ENCODE data around the gene CTCF. TPM values are rescaled to one million over a fixed set of nuclear protein-coding genes. Genes with fewer than 3 reads are reported as not detected.

CTCF gene
- total RNA-seq, 5 donors from 2014 or later (not counting 1 experiment from before 2014, with no cell fraction given) = 55.3 to 69.0 (median 64.0) TPM

DNA sequence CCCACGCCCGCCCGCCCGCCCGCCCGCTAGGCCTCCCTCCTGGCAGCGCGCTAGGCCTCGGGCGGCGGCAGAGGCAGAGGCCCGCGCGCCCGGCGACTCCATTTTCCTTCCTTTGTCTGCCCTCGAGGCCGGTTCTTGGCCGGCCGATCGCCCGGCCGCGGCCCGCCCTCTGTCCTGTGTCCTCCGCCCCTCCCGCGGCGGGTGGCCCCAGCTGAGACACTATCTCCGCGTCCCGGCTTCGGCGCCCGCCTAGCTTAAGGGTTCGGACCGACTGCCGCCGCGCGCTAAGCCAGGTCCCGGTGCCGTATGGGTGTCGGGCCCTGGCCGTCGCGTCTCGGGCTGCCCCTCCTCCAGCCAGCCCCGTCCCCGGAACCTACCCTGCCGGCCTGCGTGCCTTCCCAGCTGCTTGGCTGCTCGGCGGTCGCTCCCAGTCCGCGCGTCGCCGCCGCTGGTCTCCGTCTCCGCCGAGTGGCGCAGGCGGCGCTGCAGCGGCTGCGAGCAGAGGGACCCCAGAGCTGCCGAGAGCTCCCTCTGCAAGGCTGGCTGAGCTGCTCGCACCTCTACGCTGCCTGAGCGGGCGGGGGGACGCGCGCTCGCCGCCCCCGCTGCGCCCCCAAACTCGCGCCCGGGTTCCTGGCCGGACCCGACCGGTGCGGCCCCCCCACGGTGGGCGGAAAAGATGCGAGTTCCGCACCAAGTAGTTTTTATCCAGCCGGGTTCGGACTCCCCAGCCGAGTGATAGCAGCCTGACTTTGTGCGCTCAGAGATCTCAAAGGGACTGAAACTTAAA is 787 bp downstream of the CTCF start:
- no peaks in the 10 kb centered on the region for H3K27me3 Mint-ChIP-seq
- Histone ChIP-seq H3K27me3 (replicated peaks in 1 of 2; ENCODE audit: control insufficient read depth in 2 of 2, extremely low read depth in 1 of 2, insufficient read depth in 2 of 2, low read length in 1 of 2) (no peaks in the 10 kb centered on the region), H3K36me3 (ENCODE audit: control insufficient read depth in 2 of 2, extremely low read depth in 1 of 2, insufficient read depth in 1 of 2, low read length in 1 of 2) (no peaks in the 10 kb centered on the region), H3K4me3 (ENCODE audit: control insufficient read depth in 1 of 2, extremely low read depth in 1 of 2, low read length in 1 of 2) (peak overlapping the region; percentile 75 to 91), H3K9me3 (no peaks in the 10 kb centered on the region), H3K4me1 (ENCODE audit: control insufficient read depth in 1 of 2, extremely low read depth in 1 of 2, insufficient read depth in 2 of 2, low read length in 2 of 2) (peaks cover 21 to 51% of the 10 kb centered on the region in 2 experiments), H3K27ac (ENCODE audit: low read length) (peak overlapping the region; percentile 84)
- ChIA-PET CTCF (interaction anchor here (0.6 to 6.4 kb wide), 10 partner anchors 16 to 378 kb away, joined by 3 to 64 read pairs (median 6); partner anchors contain the start of genes ATP6V0D1 (in 1 of the 2), CARMIL2 (in 1 of the 2), RANBP10 (in 1 of the 2) and TSNAXIP1 (in 1 of the 2)), POLR2A (interaction anchor here (0.7 to 1.5 kb wide), 3 partner anchors 9 to 97 kb away, joined by 3 to 5 read pairs (median 3); partner anchors contain the start of gene ACD (in 1 of the 2))
- peak overlapping the region; percentile 91 to 94 for H3K27ac Mint-ChIP-seq
- H3K4me3 Mint-ChIP-seq = peak overlapping the region; percentile 85 to 88 (median 86)
- H3K36me3 Mint-ChIP-seq = peaks cover 3% of the 10 kb centered on the region
- no peaks in the 10 kb centered on the region for H3K9me3 Mint-ChIP-seq
- WGBS (ENCODE audit: insufficient coverage) = under 1% methylated on average over 87 of the region's 96 CpGs
- peak; percentile 9 to 14 (median 14) for ATAC-seq (replicated peaks in 1 of 4)
- DNase-seq = peak; percentile 29 to 79 (median 56)
- peaks cover 46 to 61% (median 47%) of the 10 kb centered on the region in 3 donors for H3K4me1 Mint-ChIP-seq

DNA sequence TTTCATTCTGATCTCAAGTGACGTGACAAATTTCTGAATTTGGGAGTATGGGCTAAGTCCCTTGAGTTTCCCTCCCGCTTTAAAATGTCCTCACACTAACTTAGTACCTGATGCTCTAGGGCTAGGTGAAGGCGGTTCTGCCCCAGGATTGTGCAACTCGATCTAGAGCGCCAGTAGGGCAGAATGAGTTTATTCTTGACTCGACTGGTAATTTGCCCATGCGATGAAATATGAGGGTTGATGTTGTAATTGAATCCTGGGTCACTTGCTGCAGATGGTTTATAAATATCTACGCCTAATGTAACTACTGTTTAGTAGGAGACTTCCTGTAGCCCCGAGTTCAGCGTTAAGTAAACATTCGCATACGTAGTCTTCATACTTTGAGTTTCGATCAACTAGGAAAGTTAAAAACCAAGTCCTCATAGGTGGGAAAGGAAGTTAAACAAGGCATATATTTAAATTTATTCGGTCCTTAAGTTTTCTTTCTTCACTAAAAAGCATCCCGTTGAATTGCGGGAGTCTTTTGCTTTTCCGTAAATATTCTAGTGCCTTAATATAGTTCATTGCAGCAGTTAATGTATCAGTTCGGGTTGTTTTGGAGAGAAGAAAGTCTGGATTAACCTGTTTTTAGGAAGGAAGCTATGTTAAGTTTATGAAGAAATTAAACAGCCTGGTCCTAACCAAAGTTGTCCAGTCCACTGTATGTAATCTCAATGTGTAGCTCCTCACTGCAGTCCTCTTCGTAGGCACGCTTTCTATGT is 1.6 kb downstream of the CTCF start:
- peaks cover 50 to 66% (median 52%) of the 10 kb centered on the region in 3 donors for H3K4me1 Mint-ChIP-seq
- DNase-seq (peak in 15 of 35 experiments; percentile 19 to 60 (median 28)), ATAC-seq (replicated peaks in 1 of 4) (no peak)
- POLR2A ChIA-PET = interaction anchor here (0.5 to 1.5 kb wide), 5 partner anchors 8 to 96 kb away, joined by 3 to 5 read pairs (median 3); partner anchors contain the start of gene ACD (in 1 of the 2)
- no peaks in the 10 kb centered on the region for H3K27me3 Mint-ChIP-seq
- Histone ChIP-seq H3K27me3 (replicated peaks in 1 of 2; ENCODE audit: control insufficient read depth in 2 of 2, extremely low read depth in 1 of 2, insufficient read depth in 2 of 2, low read length in 1 of 2) (no peaks in the 10 kb centered on the region), H3K4me1 (ENCODE audit: control insufficient read depth in 1 of 2, extremely low read depth in 1 of 2, insufficient read depth in 2 of 2, low read length in 2 of 2) (peaks cover 21 to 58% of the 10 kb centered on the region in 2 experiments), H3K9me3 (no peaks in the 10 kb centered on the region), H3K36me3 (ENCODE audit: control insufficient read depth in 2 of 2, extremely low read depth in 1 of 2, insufficient read depth in 1 of 2, low read length in 1 of 2) (no peaks in the 10 kb centered on the region), H3K27ac (ENCODE audit: low read length) (peak overlapping the region; percentile 84), H3K4me3 (ENCODE audit: control insufficient read depth in 1 of 2, extremely low read depth in 1 of 2, low read length in 1 of 2) (peak overlapping the region; percentile 75 to 91)
- CTCF ChIA-PET = interaction anchor here (0.5 to 6.4 kb wide), 16 partner anchors 8 to 243 kb away, joined by 3 to 64 read pairs (median 6); partner anchors contain the start of genes ACD (in 1 of the 2), ATP6V0D1 (in 1 of the 2), CARMIL2 (in 1 of the 2) and RANBP10 (in 1 of the 2)
- peaks cover 3% of the 10 kb centered on the region for H3K36me3 Mint-ChIP-seq
- peak overlapping the region; percentile 91 to 94 for H3K27ac Mint-ChIP-seq
- 4% methylated on average over 5 of the region's 20 CpGs for WGBS (ENCODE audit: insufficient coverage)
- peak overlapping the region; percentile 85 to 88 (median 86) for H3K4me3 Mint-ChIP-seq
- H3K9me3 Mint-ChIP-seq = no peaks in the 10 kb centered on the region

DNA sequence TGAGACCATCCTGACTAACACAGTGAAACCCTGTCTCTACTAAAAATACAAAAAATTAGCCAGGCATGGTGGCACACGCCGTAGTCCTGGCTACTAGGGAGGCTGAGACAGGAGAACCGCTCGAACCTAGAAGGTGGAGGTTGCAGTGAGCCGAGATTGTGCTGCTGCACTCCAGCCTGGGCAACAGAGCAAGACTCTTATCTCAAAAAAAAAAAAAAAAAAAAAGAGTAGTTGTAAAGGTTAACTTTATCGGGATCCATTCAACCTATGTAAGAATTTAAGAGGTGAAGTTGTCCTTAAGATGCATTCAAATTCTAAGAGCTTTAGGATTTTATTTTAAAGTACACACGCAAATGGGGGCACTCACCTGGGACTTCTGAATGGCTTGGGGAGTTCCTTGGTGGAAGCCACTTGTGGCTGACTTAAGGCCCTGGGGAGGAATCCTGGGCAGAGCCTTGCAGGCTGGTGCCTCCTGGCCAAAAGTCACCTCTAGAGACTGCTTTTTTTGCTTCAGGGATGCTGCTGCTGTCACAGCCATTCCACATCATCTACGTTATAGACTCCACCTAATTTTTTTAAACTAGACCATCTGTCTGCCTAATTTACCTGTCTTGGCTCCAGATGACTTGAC is 3.3 kb downstream of the CTCF start:
- Histone ChIP-seq H3K4me1 (ENCODE audit: control insufficient read depth in 1 of 2, extremely low read depth in 1 of 2, insufficient read depth in 2 of 2, low read length in 2 of 2) (peaks cover 21 to 58% of the 10 kb centered on the region in 2 experiments), H3K27ac (ENCODE audit: low read length) (no peak overlapping the region), H3K27me3 (replicated peaks in 1 of 2; ENCODE audit: control insufficient read depth in 2 of 2, extremely low read depth in 1 of 2, insufficient read depth in 2 of 2, low read length in 1 of 2) (no peaks in the 10 kb centered on the region), H3K4me3 (ENCODE audit: control insufficient read depth in 1 of 2, extremely low read depth in 1 of 2, low read length in 1 of 2) (no peak overlapping the region), H3K36me3 (ENCODE audit: control insufficient read depth in 2 of 2, extremely low read depth in 1 of 2, insufficient read depth in 1 of 2, low read length in 1 of 2) (no peaks in the 10 kb centered on the region), H3K9me3 (no peaks in the 10 kb centered on the region)
- ChIA-PET POLR2A (no interaction called here), CTCF (interaction anchor here in 1 of 2 donors (0.7 kb wide), 1 partner anchor 79 kb away, joined by 3 read pairs; the partner anchor contains the start of gene CARMIL2)
- WGBS (ENCODE audit: insufficient coverage) = 100% methylated on average over 1 of the region's 8 CpGs
- Mint-ChIP-seq H3K9me3 (no peaks in the 10 kb centered on the region), H3K4me3 (peak overlapping the region; percentile 13 to 40 (median 34)), H3K4me1 (peaks cover 45 to 61% (median 55%) of the 10 kb centered on the region in 3 donors), H3K27me3 (no peaks in the 10 kb centered on the region), H3K27ac (peak overlapping the region; percentile 48 to 67), H3K36me3 (no peaks in the 10 kb centered on the region)
- no peak for DNase-seq
- ATAC-seq (replicated peaks in 1 of 4) = no peak

DNA sequence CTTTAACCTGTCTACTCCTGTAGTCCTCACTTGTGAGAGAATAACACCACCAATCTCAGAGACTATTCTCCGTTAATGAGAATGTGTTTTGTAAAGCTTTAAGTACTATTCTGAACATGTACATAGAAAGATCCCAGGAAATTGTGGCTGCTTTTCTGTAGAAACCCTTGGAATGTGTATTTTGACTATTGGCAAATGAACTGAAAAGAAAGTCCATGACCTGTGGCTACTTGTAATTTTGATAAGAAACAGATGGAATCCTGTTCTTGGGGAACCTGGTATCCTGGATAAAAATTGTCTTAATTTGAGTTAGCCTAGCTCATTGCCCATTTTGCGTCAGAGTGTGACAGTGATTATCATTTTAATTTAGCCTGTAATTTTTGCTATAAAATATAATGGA is 9.1 kb downstream of the CTCF start:
- ATAC-seq (replicated peaks in 1 of 4) (no peak), DNase-seq (no peak)
- peaks cover 25 to 42% (median 35%) of the 10 kb centered on the region in 3 donors for H3K4me1 Mint-ChIP-seq
- H3K9me3 Mint-ChIP-seq = no peaks in the 10 kb centered on the region
- H3K9me3 ChIP-seq = no peaks in the 10 kb centered on the region
- H3K27ac Mint-ChIP-seq = no peak overlapping the region
- no peaks in the 10 kb centered on the region for H3K27me3 ChIP-seq (replicated peaks in 1 of 2; ENCODE audit: control insufficient read depth in 2 of 2, extremely low read depth in 1 of 2, insufficient read depth in 2 of 2, low read length in 1 of 2)
- ChIA-PET CTCF (interaction anchor here (0.6 to 1.3 kb wide), 3 partner anchors 25 to 51 kb away, joined by 3 to 4 read pairs (median 3); no protein-coding TSS in a partner anchor), POLR2A (no interaction called here)
- H3K36me3 Mint-ChIP-seq = peaks cover 19% of the 10 kb centered on the region
- H3K27ac ChIP-seq (ENCODE audit: low read length) = no peak overlapping the region
- no peak overlapping the region for H3K4me3 ChIP-seq (ENCODE audit: control insufficient read depth in 1 of 2, extremely low read depth in 1 of 2, low read length in 1 of 2)
- H3K27me3 Mint-ChIP-seq = no peaks in the 10 kb centered on the region
- H3K4me1 ChIP-seq (ENCODE audit: control insufficient read depth in 1 of 2, extremely low read depth in 1 of 2, insufficient read depth in 2 of 2, low read length in 2 of 2) = peaks cover 0 to 26% of the 10 kb centered on the region in 2 experiments
- H3K36me3 ChIP-seq (ENCODE audit: control insufficient read depth in 2 of 2, extremely low read depth in 1 of 2, insufficient read depth in 1 of 2, low read length in 1 of 2) = peaks cover 10 to 30% of the 10 kb centered on the region in 2 donors
- WGBS (ENCODE audit: insufficient coverage) = no CpG with 5 or more reads among the region's 2 CpGs
- H3K4me3 Mint-ChIP-seq = no peak overlapping the region

DNA sequence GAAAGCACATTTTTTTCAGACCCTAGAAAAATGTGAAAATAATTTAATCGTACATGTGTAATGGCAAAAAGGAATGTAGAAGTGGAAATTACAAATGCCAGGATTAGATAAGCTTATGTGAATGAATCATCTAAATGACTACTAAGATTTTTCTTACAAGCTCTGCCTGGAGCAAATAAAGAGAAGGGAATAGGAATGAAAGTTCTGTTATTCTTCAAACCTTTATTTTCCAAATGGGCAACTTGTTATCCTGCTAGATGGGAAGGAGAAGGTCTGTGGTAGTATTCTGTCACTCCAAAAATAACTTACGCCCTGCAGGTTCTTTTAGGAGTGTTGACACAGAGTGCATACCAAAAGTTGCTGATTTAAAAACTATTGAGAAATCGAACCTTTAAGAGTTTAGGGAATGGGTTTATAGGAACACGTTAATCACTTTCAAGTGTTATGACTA is 9.7 kb downstream of the CTCF start:
- WGBS (ENCODE audit: insufficient coverage) = 100% methylated on average over 2 of the region's 4 CpGs
- Mint-ChIP-seq H3K27me3 (no peaks in the 10 kb centered on the region), H3K4me1 (peaks cover 25 to 41% (median 34%) of the 10 kb centered on the region in 3 donors), H3K9me3 (no peaks in the 10 kb centered on the region), H3K4me3 (no peak overlapping the region), H3K27ac (no peak overlapping the region), H3K36me3 (peaks cover 19% of the 10 kb centered on the region)
- no peak overlapping the region for H3K27ac ChIP-seq (ENCODE audit: low read length)
- no peak overlapping the region for H3K4me3 ChIP-seq (ENCODE audit: control insufficient read depth in 1 of 2, extremely low read depth in 1 of 2, low read length in 1 of 2)
- peaks cover 10 to 34% of the 10 kb centered on the region in 2 donors for H3K36me3 ChIP-seq (ENCODE audit: control insufficient read depth in 2 of 2, extremely low read depth in 1 of 2, insufficient read depth in 1 of 2, low read length in 1 of 2)
- peaks cover 0 to 21% of the 10 kb centered on the region in 2 experiments for H3K4me1 ChIP-seq (ENCODE audit: control insufficient read depth in 1 of 2, extremely low read depth in 1 of 2, insufficient read depth in 2 of 2, low read length in 2 of 2)
- DNase-seq = no peak
- H3K9me3 ChIP-seq = no peaks in the 10 kb centered on the region
- ChIA-PET POLR2A (interaction anchor here in 1 of 2 donors (0.5 to 0.9 kb wide), 2 partner anchors 9 to 549 kb away, joined by 3 to 5 read pairs; no protein-coding TSS in a partner anchor), CTCF (interaction anchor here in 1 of 2 donors (1.1 to 1.3 kb wide), 2 partner anchors 25 to 51 kb away, joined by 3 to 4 read pairs; no protein-coding TSS in a partner anchor)
- H3K27me3 ChIP-seq (replicated peaks in 1 of 2; ENCODE audit: control insufficient read depth in 2 of 2, extremely low read depth in 1 of 2, insufficient read depth in 2 of 2, low read length in 1 of 2) = no peaks in the 10 kb centered on the region
- ATAC-seq (replicated peaks in 1 of 4) = no peak

Data from T-cell (primary cell).